CD14-positive monocyte (primary cell): ENCODE results near the gene PABPN1L. TPM values are rescaled to one million over a fixed set of nuclear protein-coding genes. Genes with fewer than 3 reads are reported as not detected.
A peak's percentile ranks its signal among the peaks of the same experiment; 100 is the strongest.

Experiments
- DNase-seq, 3 donors: peaks; one replicate each; pipeline ENCODE4 v3.0.0-alpha.2; 2011 to 2022
- H2AFZ ChIP-seq: 2 replicates; pipeline ENCODE4 v1.6.0; 2012; ENCODE audit warnings: mild to moderate bottlenecking, low read depth, low read length, inconsistent platforms; ENCODE audit not compliant: insufficient read depth, poor library complexity, severe bottlenecking
- H3K27ac ChIP-seq, 2 donors: 1 replicate in 1 of 2; 2 replicates in 1 of 2; pipeline ENCODE4 v1.5.1; 2012 to 2013; ENCODE audit warnings: low read length in 2 of 2, control low read depth in 1 of 2, inconsistent platforms in 1 of 2, low read depth in 1 of 2, mild to moderate bottlenecking in 1 of 2
- H3K27me3 ChIP-seq, 2 donors: one replicate each; pipeline versions ENCODE4 v1.6.0 to v1.6.1; 2011 to 2013; ENCODE audit warnings: low read length in 2 of 2; ENCODE audit not compliant: control insufficient read depth in 2 of 2, insufficient read depth in 2 of 2
- H3K36me3 ChIP-seq, 2 donors: replicated peaks in 1 of 2; 1 replicate in 1 of 2; 2 replicates in 1 of 2; pipeline versions ENCODE4 v1.5.1 to v1.6.1; 2012 to 2013; ENCODE audit warnings: low read length in 2 of 2, control low read depth in 1 of 2, inconsistent platforms in 1 of 2, mild to moderate bottlenecking in 1 of 2; ENCODE audit not compliant: insufficient read depth in 2 of 2, control insufficient read depth in 1 of 2
- H3K4me1 ChIP-seq, 2 donors: 1 replicate in 1 of 2; 2 replicates in 1 of 2; pipeline versions ENCODE4 v1.5.1 to v1.6.1; 2012 to 2013; ENCODE audit warnings: low read length in 2 of 2, control low read depth in 1 of 2, inconsistent platforms in 1 of 2, mild to moderate bottlenecking in 1 of 2, moderate library complexity in 1 of 2; ENCODE audit not compliant: insufficient read depth in 2 of 2, control insufficient read depth in 1 of 2
- H3K4me2 ChIP-seq: replicated peaks from 2 replicates; pipeline ENCODE3; 2012; ENCODE audit warnings: low read length, moderate library complexity, mild to moderate bottlenecking; ENCODE audit not compliant: poor library complexity, severe bottlenecking; ENCODE audit errors: extremely low read depth
- H3K4me3 ChIP-seq, 3 experiments: fragments of 200-600 bp in 1 of 3; sonication (generic) in 1 of 3; replicated peaks in 1 of 3; 1 replicate in 2 of 3; 2 replicates in 1 of 3; pipeline ENCODE4 v1.5.1; 2011 to 2013; ENCODE audit warnings: low read length in 3 of 3, mild to moderate bottlenecking in 3 of 3, control low read depth in 2 of 3, low read depth in 2 of 3, inconsistent platforms in 1 of 3, moderate library complexity in 1 of 3
- H3K79me2 ChIP-seq: 2 replicates; pipeline ENCODE4 v1.6.0; 2012; ENCODE audit warnings: mild to moderate bottlenecking, control low read depth, inconsistent platforms, low read length, moderate library complexity; ENCODE audit not compliant: insufficient read depth
- H3K9ac ChIP-seq: 2 replicates; pipeline ENCODE4 v1.6.0; 2017; ENCODE audit warnings: low read length, mild to moderate bottlenecking; ENCODE audit not compliant: insufficient read depth, poor library complexity, severe bottlenecking
- H3K9me3 ChIP-seq, 2 donors: replicated peaks in 1 of 2; 1 replicate in 1 of 2; 2 replicates in 1 of 2; pipeline versions ENCODE4 v1.5.1 to v1.6.1; 2012 to 2013; ENCODE audit warnings: low read length in 2 of 2, control low read depth in 1 of 2; ENCODE audit not compliant: control insufficient read depth in 1 of 2, insufficient read depth in 1 of 2
- H4K20me1 ChIP-seq: 2 replicates; pipeline ENCODE4 v1.6.0; 2012; ENCODE audit warnings: mild to moderate bottlenecking, low read length, control low read depth, moderate library complexity; ENCODE audit not compliant: insufficient read depth
- H3K27ac Mint-ChIP-seq, 7 donors: one replicate each; pipeline ENCODE4 v1.8.0; 2020; ENCODE audit warnings: mild to moderate bottlenecking in 7 of 7, mixed read lengths in 7 of 7, moderate library complexity in 6 of 7, inconsistent platforms in 2 of 7
- H3K27me3 Mint-ChIP-seq, 3 donors: one replicate each; pipeline ENCODE4 v1.8.0; 2021 to 2022; ENCODE audit warnings: low read depth in 3 of 3, mild to moderate bottlenecking in 3 of 3, mixed read lengths in 3 of 3, moderate library complexity in 3 of 3, inconsistent platforms in 1 of 3
- H3K36me3 Mint-ChIP-seq, 2 donors: one replicate each; pipeline ENCODE4 v1.8.0; 2020; ENCODE audit warnings: mixed read lengths in 2 of 2, inconsistent platforms in 1 of 2, mild to moderate bottlenecking in 1 of 2
- H3K4me1 Mint-ChIP-seq: one replicate; pipeline ENCODE4 v1.8.0; 2020; ENCODE audit warnings: mild to moderate bottlenecking, mixed read lengths
- H3K4me3 Mint-ChIP-seq, 2 donors: one replicate each; pipeline ENCODE4 v1.8.0; 2020; ENCODE audit warnings: mild to moderate bottlenecking in 2 of 2, mixed read lengths in 2 of 2, moderate library complexity in 1 of 2
- H3K9me3 Mint-ChIP-seq, 7 donors: one replicate each; pipeline ENCODE4 v1.8.0; 2020 to 2022; ENCODE audit warnings: mixed read lengths in 7 of 7, mild to moderate bottlenecking in 6 of 7, moderate library complexity in 6 of 7, inconsistent platforms in 2 of 7
- CTCF ChIP-seq: fragments of 200-600 bp; IDR thresholded peaks from one replicate; pipeline ENCODE4 v1.8.0; 2022; ENCODE audit warnings: antibody characterized with exemption, mild to moderate bottlenecking
- WGBS: methylation state at CpG from one replicate; pipeline ENCODE4 v1.1.5; 2013; ENCODE audit warnings: missing lambda C conversion rate; ENCODE audit not compliant: insufficient coverage; 5-methylcytosine and 5-hydroxymethylcytosine counted together
- intact Hi-C, 2 donors: fragments of 100-400 bp; cut with micrococcal nuclease; formaldehyde crosslinking; loops; one replicate each; pipeline versions ENCODE4 v1.15.0 to v1.15.1; 2023
- polyA plus RNA-seq, 3 donors: library from polyadenylated mRNA; depleted of rRNA in 1 of 3; unstranded in 2 of 3; stranded (reverse) in 1 of 3; fragments of 300-500 nt in 2 of 3; fragments of >200 nt in 1 of 3; fragmentation: Illumina TruSeq in 2 of 3; gene quantifications; 1 replicate in 2 of 3; 2 replicates in 1 of 3; pipeline ENCODE4 v1.2.3, GENCODE V29; 2012 to 2021

Gene PABPN1L
- polyA plus RNA-seq, 3 donors, result 0.39 TPM; not detected in 2

- intact Hi-C loops, result no loop called here
- H2AFZ ChIP-seq, result no peak overlapping the region
- H3K27ac ChIP-seq, result no peak overlapping the region
- H3K27me3 ChIP-seq, result no peaks in the 10 kb centered on the region
- peaks cover 0 to 8% of the 10 kb centered on the region in 2 donors for H3K4me1 ChIP-seq
- H3K36me3 ChIP-seq, result peaks cover 27 to 44% of the 10 kb centered on the region in 2 donors
- 72% methylated on average over 6 of the region's 13 CpGs for WGBS
- no peak overlapping the region for H3K4me2 ChIP-seq
- Mint-ChIP-seq H3K27ac (no peak overlapping the region), H3K36me3 (peaks cover 13 to 33% of the 10 kb centered on the region in 2 donors), H3K4me3 (no peak overlapping the region), H3K27me3 (no peaks in the 10 kb centered on the region), H3K4me1 (peaks cover 9% of the 10 kb centered on the region), H3K9me3 (peaks cover 0 to 2% (median 0%) of the 10 kb centered on the region in 7 donors)
- no peaks in the 10 kb centered on the region for H3K9me3 ChIP-seq
- H4K20me1 ChIP-seq, result peaks cover 100% of the 10 kb centered on the region
- TF ChIP-seq CTCF, result no peak
- no peak overlapping the region for H3K9ac ChIP-seq
- H3K4me3 ChIP-seq, result no peak overlapping the region
- H3K79me2 ChIP-seq, result peaks cover 54% of the 10 kb centered on the region
- DNase-seq, result peak in 1 of 3 donors; percentile 9
Measured at GRCh38 chr16:88905563-88905962, 39.1 kb upstream of the PABPN1L start.

- 79% methylated on average over 16 of the region's 21 CpGs for WGBS
- Histone ChIP-seq H3K27me3 (no peaks in the 10 kb centered on the region), H3K36me3 (peaks cover 34 to 52% of the 10 kb centered on the region in 2 donors), H4K20me1 (peaks cover 100% of the 10 kb centered on the region), H3K27ac (no peak overlapping the region), H3K79me2 (peaks cover 48% of the 10 kb centered on the region), H3K9me3 (no peaks in the 10 kb centered on the region), H3K4me1 (peaks cover 0 to 8% of the 10 kb centered on the region in 2 donors), H2AFZ (no peak overlapping the region), H3K4me3 (no peak overlapping the region), H3K4me2 (no peak overlapping the region), H3K9ac (no peak overlapping the region)
- H3K27me3 Mint-ChIP-seq, result no peaks in the 10 kb centered on the region
- H3K27ac Mint-ChIP-seq, result peak overlapping the region in 3 of 7 donors; percentile 20 to 58 (median 38)
- H3K4me1 Mint-ChIP-seq, result peaks cover 9% of the 10 kb centered on the region
- no peak for DNase-seq
- intact Hi-C loops, result no loop called here
- TF ChIP-seq CTCF, result no peak
- peaks cover 18 to 34% of the 10 kb centered on the region in 2 donors for H3K36me3 Mint-ChIP-seq
- H3K9me3 Mint-ChIP-seq, result peaks cover 0 to 2% (median 0%) of the 10 kb centered on the region in 7 donors
- H3K4me3 Mint-ChIP-seq, result no peak overlapping the region
Measured at GRCh38 chr16:88904676-88905365, 38.4 kb upstream of the PABPN1L start.
